Liver (tissue), 9 donors: ENCODE data around the gene AURKB. TPM values are rescaled to one million over a fixed set of nuclear protein-coding genes. Genes with fewer than 3 reads are reported as not detected.

Experiments used
- DNase-seq: peaks from one replicate; pipeline ENCODE4 v3.0.0-alpha.2; 2017; ENCODE audit warnings: low spot score
- H3K27ac ChIP-seq, 2 donors: one replicate each; pipeline ENCODE4 v1.7.0; 2013; ENCODE audit warnings: inconsistent platforms in 2 of 2, low read length in 2 of 2, control low read depth in 1 of 2, low read depth in 1 of 2, mild to moderate bottlenecking in 1 of 2
- H3K27me3 ChIP-seq, 4 donors: one replicate each; pipeline versions ENCODE4 v1.6.1 to v1.7.0; 2013; ENCODE audit warnings: low read length in 3 of 4, inconsistent platforms in 1 of 4, mild to moderate bottlenecking in 1 of 4, moderate library complexity in 1 of 4; ENCODE audit not compliant: control insufficient read depth in 4 of 4, insufficient read depth in 4 of 4
- H3K36me3 ChIP-seq, 4 donors: one replicate each; pipeline versions ENCODE4 v1.6.1 to v1.7.0; 2013; ENCODE audit warnings: low read length in 3 of 4, mild to moderate bottlenecking in 3 of 4, low read depth in 1 of 4, moderate library complexity in 1 of 4; ENCODE audit not compliant: control insufficient read depth in 4 of 4, insufficient read depth in 3 of 4
- H3K4me1 ChIP-seq, 4 donors: one replicate each; pipeline versions ENCODE4 v1.6.1 to v1.7.0; 2013; ENCODE audit warnings: low read length in 3 of 4, mild to moderate bottlenecking in 3 of 4, moderate library complexity in 1 of 4; ENCODE audit not compliant: control insufficient read depth in 4 of 4, insufficient read depth in 4 of 4
- H3K4me3 ChIP-seq, 3 donors: one replicate each; pipeline versions ENCODE4 v1.6.1 to v1.7.0; 2013; ENCODE audit warnings: low read length in 3 of 3, control low read depth in 1 of 3, low read depth in 1 of 3, mild to moderate bottlenecking in 1 of 3
- H3K9ac ChIP-seq, 2 donors: one replicate each; pipeline ENCODE4 v1.7.0; 2013; ENCODE audit warnings: low read length in 2 of 2, mild to moderate bottlenecking in 2 of 2, moderate library complexity in 2 of 2, control low read depth in 1 of 2, low read depth in 1 of 2
- H3K9me3 ChIP-seq, 4 donors: one replicate each; pipeline versions ENCODE4 v1.6.1 to v1.7.0; 2013; ENCODE audit warnings: low read length in 3 of 4; ENCODE audit not compliant: control insufficient read depth in 4 of 4
- ATF3 ChIP-seq: IDR thresholded peaks from 2 replicates; pipeline ENCODE4 v1.6.1; 2016; ENCODE audit warnings: antibody characterized with exemption
- CTCF ChIP-seq: fragments of 150-350 bp; IDR thresholded peaks from 2 replicates; pipeline ENCODE4 v1.5.1; 2017; ENCODE audit warnings: improper control_type of control experiment, low read depth, low read length; ENCODE audit not compliant: missing input control
- EGR1 ChIP-seq, 2 donors: IDR thresholded peaks; 2 replicates each; pipeline ENCODE4 v1.6.1; 2016 to 2018; ENCODE audit warnings: antibody characterized with exemption in 2 of 2, low read depth in 2 of 2
- FOXA1 ChIP-seq: IDR thresholded peaks from 2 replicates; pipeline ENCODE4 v1.6.1; 2016; ENCODE audit warnings: antibody characterized with exemption
- FOXA2 ChIP-seq: IDR thresholded peaks from 2 replicates; pipeline ENCODE4 v1.6.1; 2016; ENCODE audit warnings: antibody characterized with exemption
- GABPA ChIP-seq, 2 donors: IDR thresholded peaks in 1 of 2; conservative IDR thresholded peaks in 1 of 2; 2 replicates each; pipeline ENCODE4 v1.6.1; 2016; ENCODE audit warnings: antibody characterized with exemption in 2 of 2, mild to moderate bottlenecking in 1 of 2, moderate library complexity in 1 of 2
- HNF4A ChIP-seq, 2 donors: conservative IDR thresholded peaks; 2 replicates each; pipeline ENCODE4 v1.6.1; 2016; ENCODE audit warnings: antibody characterized with exemption in 2 of 2, mild to moderate bottlenecking in 2 of 2
- HNF4G ChIP-seq: IDR thresholded peaks from 2 replicates; pipeline ENCODE4 v1.6.1; 2016; ENCODE audit warnings: antibody characterized with exemption
- JUND ChIP-seq, 2 donors: IDR thresholded peaks; 2 replicates each; pipeline ENCODE4 v1.6.1; 2016; ENCODE audit warnings: antibody characterized with exemption in 2 of 2
- MAX ChIP-seq: IDR thresholded peaks from 2 replicates; pipeline ENCODE4 v1.6.1; 2016; ENCODE audit warnings: antibody characterized with exemption
- NR2F2 ChIP-seq: IDR thresholded peaks from 2 replicates; pipeline ENCODE4 v1.6.1; 2016; ENCODE audit warnings: antibody characterized with exemption
- RAD21 ChIP-seq, 2 donors: IDR thresholded peaks; 2 replicates each; pipeline ENCODE4 v1.6.1; 2016; ENCODE audit warnings: antibody characterized with exemption in 2 of 2, mild to moderate bottlenecking in 2 of 2
- REST ChIP-seq: IDR thresholded peaks from 2 replicates; pipeline ENCODE4 v1.6.1; 2016; ENCODE audit warnings: antibody characterized with exemption, mild to moderate bottlenecking
- RXRA ChIP-seq, 2 donors: IDR thresholded peaks; 2 replicates each; pipeline ENCODE4 v1.6.1; 2017 to 2018; ENCODE audit warnings: antibody characterized with exemption in 2 of 2, mild to moderate bottlenecking in 1 of 2
- SP1 ChIP-seq: IDR thresholded peaks from 2 replicates; pipeline ENCODE4 v1.6.1; 2018; ENCODE audit warnings: antibody characterized with exemption, mild to moderate bottlenecking
- TAF1 ChIP-seq: conservative IDR thresholded peaks from 2 replicates; pipeline ENCODE4 v1.6.1; 2016; ENCODE audit warnings: antibody characterized with exemption, mild to moderate bottlenecking
- YY1 ChIP-seq: IDR thresholded peaks from 2 replicates; pipeline ENCODE4 v1.6.1; 2016; ENCODE audit warnings: antibody characterized with exemption, mild to moderate bottlenecking
- ZBTB33 ChIP-seq: IDR thresholded peaks from 2 replicates; pipeline ENCODE4 v1.6.1; 2016; ENCODE audit warnings: antibody characterized with exemption
- WGBS: extraction: QIAGEN DNeasy Blood & Tissue Kit; methylation state at CpG from one replicate; pipeline ENCODE4 v1.1.7; 2013; 5-methylcytosine and 5-hydroxymethylcytosine counted together
- polyA plus RNA-seq, 2 donors: library from polyadenylated mRNA; stranded (reverse) in 1 of 2; unstranded in 1 of 2; fragments of 200-250 nt in 1 of 2; fragments of >200 nt in 1 of 2; fragmentation: Nextera tagmentation in 1 of 2; extraction: Ambion mirVana in 1 of 2; gene quantifications; one replicate each; pipeline versions ENCODE4 v1.2.1 to v1.2.3, GENCODE V29; 2013 to 2015
- total RNA-seq, 2 donors: library from RNA; depleted of rRNA; stranded (reverse); fragments of >200 nt; gene quantifications; one replicate each; pipeline ENCODE4 v1.2.3, GENCODE V29; 2014
- donor health status: healthy.
- donor health status: healthy.
- donor health status: healthy.
- donor health status: healthy.
- donor health status: healthy.

Gene AURKB
- total and polyA plus RNA-seq, 4 donors = 0.42 to 25.9 (median 3.0) TPM

DNA sequence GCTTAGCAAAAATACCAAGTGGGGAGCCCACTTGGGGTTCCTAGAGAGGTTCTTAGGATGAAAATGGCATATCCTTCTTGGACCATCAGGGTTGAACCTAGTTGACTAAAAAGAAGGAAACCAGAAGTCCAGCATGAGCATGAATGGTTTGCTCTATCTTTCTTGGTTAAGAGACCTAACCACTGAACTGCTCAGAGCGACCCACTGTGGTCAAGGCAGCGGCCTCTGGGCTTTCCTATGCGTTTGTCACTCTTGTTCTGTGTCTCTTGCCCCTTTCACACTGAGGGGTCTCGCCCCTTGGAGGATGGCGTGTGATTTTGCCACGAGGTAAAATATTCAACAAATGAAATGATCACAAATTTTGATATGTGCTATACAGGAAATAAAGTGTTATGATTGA, 19.9 kb downstream of the AURKB start (continued):
- TF ChIP-seq RAD21 (IDR thresholded peaks at IDR 0.05) = no peak
- no peak for TF ChIP-seq RXRA (IDR thresholded peaks at IDR 0.05)

DNA sequence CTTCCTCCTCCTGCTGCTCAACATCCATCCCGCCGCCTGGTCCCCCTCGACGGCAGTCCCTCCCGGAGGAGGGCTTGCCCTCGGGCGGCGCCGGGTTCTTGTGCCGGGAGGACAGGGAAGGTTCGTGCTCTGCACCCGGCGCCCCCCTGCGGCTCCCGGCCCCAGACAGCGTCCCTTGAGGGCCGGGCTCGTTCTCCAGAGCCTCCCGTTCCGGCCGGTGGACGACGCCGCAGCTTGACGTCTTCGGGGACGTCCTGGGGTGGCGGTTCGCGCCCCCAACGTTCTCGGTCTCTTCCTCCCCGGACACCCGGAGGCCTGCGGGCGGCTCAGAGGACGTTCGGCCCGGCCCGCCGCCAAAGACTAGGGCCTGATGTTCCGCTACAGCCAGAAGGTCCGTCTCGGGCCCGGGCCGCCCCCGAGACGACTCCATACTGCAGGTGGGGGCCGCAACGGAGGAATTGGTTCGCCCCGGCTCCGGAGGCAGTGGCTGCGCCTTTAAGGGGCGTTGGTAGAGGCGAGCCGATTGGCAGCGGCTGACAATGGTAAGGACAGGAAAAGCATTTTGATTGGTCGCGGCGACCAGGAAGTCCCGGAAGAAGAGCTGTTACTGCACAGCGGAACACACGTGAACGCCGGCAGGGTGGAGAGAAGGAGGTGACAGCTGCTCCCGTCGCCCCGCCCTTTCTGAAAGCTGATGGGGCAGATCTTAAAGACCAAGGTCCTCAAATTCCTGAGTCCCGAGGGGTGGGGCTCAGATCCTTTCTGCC, 20.5 kb downstream of the AURKB start, which contains the start of gene BORCS6:
Gene BORCS6, minus strand, starts transcription at position 470 of the 767 bp plus-strand sequence. Its CDS starts 40 bp downstream, at position 430.
- Histone ChIP-seq H3K36me3 (no peaks in the 10 kb centered on the region), H3K27me3 (no peaks in the 10 kb centered on the region), H3K9me3 (no peaks in the 10 kb centered on the region), H3K4me3 (peak within 1 kb of the TSS; percentile 75 to 82 (median 78)), H3K9ac (peak within 1 kb of the TSS in 1 of 2 donors; percentile 47), H3K4me1 (peaks cover 12 to 58% (median 31%) of the 10 kb centered on the region in 4 donors), H3K27ac (peak within 1 kb of the TSS; percentile 73 to 81)
- peak; percentile 92 for DNase-seq
- TF ChIP-seq REST = peak; percentile 58
- peak in 1 of 2 donors; percentile 68 for TF ChIP-seq RXRA (IDR thresholded peaks at IDR 0.05)
- peak; percentile 58 to 85 for TF ChIP-seq GABPA (IDR thresholded peaks at IDR 0.05 in 1 of 2, conservative IDR thresholded peaks at IDR 0.05 in 1 of 2)
- no peak for TF ChIP-seq ZBTB33
- TF ChIP-seq SP1 = peak; percentile 92
- no peak for TF ChIP-seq FOXA2
- TF ChIP-seq EGR1 (IDR thresholded peaks at IDR 0.05; ENCODE audit: low read depth in 2 of 2) = peak; percentile 5 to 65
- TF ChIP-seq HNF4G = peak; percentile 25
- TF ChIP-seq NR2F2 = peak; percentile 22
- peak; percentile 93 for TF ChIP-seq YY1
- TF ChIP-seq MAX = peak; percentile 90
- no peak for TF ChIP-seq CTCF
- TF ChIP-seq RAD21 (IDR thresholded peaks at IDR 0.05) = peak in 1 of 2 donors; percentile 25
- peak; percentile 59 to 77 for TF ChIP-seq HNF4A (conservative IDR thresholded peaks at IDR 0.05)
- TF ChIP-seq JUND (IDR thresholded peaks at IDR 0.05) = peak; percentile 68 to 69
- TF ChIP-seq TAF1 = peak; percentile 29
- TF ChIP-seq FOXA1 = no peak
- TF ChIP-seq ATF3 = peak; percentile 12
- WGBS = under 1% methylated on average over 70 of the region's 70 CpGs
